Left lung (tissue), 10 donors: ENCODE data around the gene CPA3. TPM values are rescaled to one million over a fixed set of nuclear protein-coding genes. Genes with fewer than 3 reads are reported as not detected.

Experiments
- ATAC-seq: fragments of 200-7000 bp; cut with Tn5 transposase; one replicate; pipeline ENCODE4 v1.9.1; 2020; ENCODE audit warnings: moderate library complexity
- DNase-seq, 4 donors: peaks; one replicate each; pipeline ENCODE4 v3.0.0-alpha.2; 2013 to 2020
- H3K27ac ChIP-seq, 2 donors: fragments of 200-600 bp; sonication (generic) in 1 of 2; one replicate each; pipeline versions ENCODE4 v1.5.0 to v1.8.0; 2020 to 2021
- H3K27me3 ChIP-seq, 2 donors: fragments of 200-600 bp; sonication (generic) in 1 of 2; one replicate each; pipeline versions ENCODE4 v1.5.0 to v1.8.0; 2020 to 2021
- H3K36me3 ChIP-seq, 2 donors: fragments of 200-600 bp; sonication (generic) in 1 of 2; one replicate each; pipeline versions ENCODE4 v1.5.0 to v1.8.0; 2020 to 2021
- H3K4me1 ChIP-seq, 2 donors: fragments of 200-600 bp; one replicate each; pipeline ENCODE4 v1.8.0; 2021
- H3K4me3 ChIP-seq, 2 donors: fragments of 200-600 bp; sonication (generic) in 1 of 2; one replicate each; pipeline versions ENCODE4 v1.5.0 to v1.8.0; 2020 to 2021; ENCODE audit warnings: mild to moderate bottlenecking in 1 of 2
- H3K9me3 ChIP-seq, 2 donors: fragments of 200-600 bp; sonication (generic) in 1 of 2; one replicate each; pipeline versions ENCODE4 v1.5.0 to v1.8.0; 2020 to 2021
- CTCF ChIP-seq, 2 donors: fragments of 200-600 bp; sonication (generic) in 1 of 2; IDR thresholded peaks; one replicate each; pipeline versions ENCODE4 v1.5.0 to v1.8.0; 2021; ENCODE audit warnings: antibody characterized with exemption in 2 of 2
- intact Hi-C, 2 donors: fragments of 100-400 bp; cut with DNase I; formaldehyde crosslinking; loops; one replicate each; pipeline versions ENCODE4 v1.11.2 to v1.14.2; 2022
- polyA plus RNA-seq, 6 donors: library from polyadenylated mRNA; unstranded; fragments of 120-200 nt; gene quantifications; one replicate each; pipeline ENCODE4 v1.2.1, GENCODE V29; 2013; ENCODE audit not compliant: insufficient read length in 6 of 6
- total RNA-seq, 2 donors: library from RNA; stranded (reverse); fragmentation: NEBNext Ultra II Directional; extraction: Animal tissue kit (Norgen Biotek cat#: 25700); gene quantifications; one replicate each; pipeline ENCODE4 v1.2.1, GENCODE V29; 2021
- donor health status: DM: no; HTN: yes; CAD: no.
- donor health status: DM: no; HTN: no; CAD: no.

CPA3 gene
- total and polyA plus RNA-seq, 8 donors: 0.24 to 15.2 (median 0.40) TPM

DNA sequence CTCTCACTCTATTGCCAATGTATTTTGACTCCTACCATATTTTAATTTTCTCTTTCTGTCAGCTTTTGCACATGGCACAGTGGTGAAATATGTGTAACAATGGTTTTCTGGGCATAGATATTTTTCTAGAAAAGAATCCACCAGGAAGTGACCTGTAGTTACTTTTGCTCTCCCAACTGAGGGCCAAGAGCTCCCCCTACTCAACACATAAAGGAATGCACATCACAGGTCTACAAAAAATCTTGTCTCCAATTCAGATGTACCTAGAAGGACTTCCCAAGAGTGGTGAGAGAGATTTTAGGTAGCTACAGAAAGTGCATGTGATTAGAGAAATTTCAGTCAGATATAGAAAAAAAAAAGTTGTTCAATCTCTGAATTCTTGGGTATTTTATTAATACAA, 15.6 kb downstream of the CPA3 start:
- H3K27me3 ChIP-seq: no peaks in the 10 kb centered on the region
- H3K36me3 ChIP-seq: no peaks in the 10 kb centered on the region
- H3K27ac ChIP-seq: no peak overlapping the region
- DNase-seq (no peak), ATAC-seq (no peak)
- H3K4me3 ChIP-seq: no peak overlapping the region
- H3K4me1 ChIP-seq: no peaks in the 10 kb centered on the region
- TF ChIP-seq CTCF (IDR thresholded peaks at IDR 0.05): no peak
- no peaks in the 10 kb centered on the region for H3K9me3 ChIP-seq
- intact Hi-C loops: no loop called here

GRCh38 chr3:148881286-148881685, 16.2 kb downstream of the CPA3 start:
- no peak overlapping the region for H3K4me3 ChIP-seq
- H3K9me3 ChIP-seq: no peaks in the 10 kb centered on the region
- ATAC-seq (no peak), DNase-seq (no peak)
- no peak for TF ChIP-seq CTCF (IDR thresholded peaks at IDR 0.05)
- no peaks in the 10 kb centered on the region for H3K4me1 ChIP-seq
- H3K27ac ChIP-seq: no peak overlapping the region
- intact Hi-C loops: no loop called here
- H3K27me3 ChIP-seq: no peaks in the 10 kb centered on the region
- no peaks in the 10 kb centered on the region for H3K36me3 ChIP-seq

DNA sequence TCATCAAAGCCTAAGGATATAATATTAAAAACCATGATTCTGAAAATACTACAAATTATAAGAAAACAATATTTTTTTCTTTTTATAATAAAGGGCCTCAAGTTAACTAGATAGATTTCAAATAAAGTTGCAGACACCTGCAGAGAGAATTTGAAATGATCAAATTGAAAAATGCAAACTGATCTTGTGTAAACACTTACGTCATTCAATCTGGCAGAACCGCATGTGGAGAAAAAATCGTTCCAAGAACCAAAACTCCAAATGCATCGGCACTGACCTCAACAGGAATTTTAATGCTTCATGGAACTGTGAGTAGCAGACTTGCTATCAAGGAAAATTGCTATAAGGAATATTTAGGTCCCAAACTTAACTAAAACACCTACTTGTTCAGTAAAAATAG, 17.2 kb downstream of the CPA3 start:
- no peaks in the 10 kb centered on the region for H3K4me1 ChIP-seq
- no peaks in the 10 kb centered on the region for H3K9me3 ChIP-seq
- H3K4me3 ChIP-seq: no peak overlapping the region
- no peaks in the 10 kb centered on the region for H3K36me3 ChIP-seq
- intact Hi-C loops: no loop called here
- no peak for TF ChIP-seq CTCF (IDR thresholded peaks at IDR 0.05)
- DNase-seq (no peak), ATAC-seq (no peak)
- no peaks in the 10 kb centered on the region for H3K27me3 ChIP-seq
- no peak overlapping the region for H3K27ac ChIP-seq

DNA sequence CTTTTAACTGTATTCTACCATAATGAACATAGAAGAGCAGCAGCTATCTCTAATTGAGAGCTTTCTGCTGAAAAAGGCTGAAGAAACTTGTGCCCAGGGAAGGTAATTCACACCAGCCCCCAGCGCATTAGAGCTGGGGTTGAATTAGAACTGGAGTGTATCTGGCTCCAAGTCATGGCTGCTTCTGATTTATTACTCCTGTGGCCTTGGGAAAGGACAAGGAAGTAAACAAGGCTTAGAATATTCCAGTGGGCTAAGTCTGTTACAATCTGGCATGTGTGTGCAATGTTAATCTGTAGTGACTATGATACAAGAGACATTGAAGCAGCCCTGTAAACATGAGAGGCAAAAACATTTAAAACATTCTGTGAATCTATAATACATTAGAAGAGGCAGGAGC, 18.1 kb downstream of the CPA3 start:
- Histone ChIP-seq H3K36me3 (no peaks in the 10 kb centered on the region), H3K4me1 (no peaks in the 10 kb centered on the region), H3K27me3 (no peaks in the 10 kb centered on the region), H3K27ac (no peak overlapping the region), H3K9me3 (no peaks in the 10 kb centered on the region), H3K4me3 (no peak overlapping the region)
- TF ChIP-seq CTCF (IDR thresholded peaks at IDR 0.05): no peak
- ATAC-seq (no peak), DNase-seq (no peak)
- intact Hi-C loops: no loop called here

DNA sequence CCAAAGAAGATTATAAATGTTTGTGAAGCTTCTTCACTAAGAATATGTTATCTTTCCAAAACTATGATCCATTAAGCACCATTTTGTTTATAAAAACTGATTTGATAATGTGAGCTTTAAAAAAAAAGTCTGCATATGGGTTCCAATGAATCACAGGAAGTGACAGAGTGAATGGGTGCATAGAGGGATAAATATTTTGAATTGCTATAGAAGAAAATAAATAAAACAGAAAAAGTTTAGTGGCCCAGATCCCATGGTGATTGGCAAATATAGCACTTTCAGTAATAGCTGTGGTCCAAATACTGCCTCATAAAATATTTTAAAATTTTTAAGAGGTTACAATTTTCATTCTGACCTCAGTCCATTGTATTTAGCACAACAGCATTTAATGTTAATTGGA, 19.2 kb downstream of the CPA3 start:
- Histone ChIP-seq H3K4me3 (no peak overlapping the region), H3K4me1 (no peaks in the 10 kb centered on the region), H3K27me3 (no peaks in the 10 kb centered on the region), H3K9me3 (no peaks in the 10 kb centered on the region), H3K27ac (no peak overlapping the region), H3K36me3 (no peaks in the 10 kb centered on the region)
- intact Hi-C loops: no loop called here
- no peak for DNase-seq
- ATAC-seq: no peak
- no peak for TF ChIP-seq CTCF (IDR thresholded peaks at IDR 0.05)
